GM18505 (cell line): ENCODE measurements around the gene CPTP.

Experiments
- ATAC-seq: cut with Tn5 transposase; IDR thresholded peaks from one replicate; pipeline ENCODE4 v1.9.1; 2021; ENCODE audit not compliant: unreplicated experiment
- POLR2A ChIP-seq: IDR thresholded peaks from 4 replicates; pipeline ENCODE4 v1.6.1; 2011; ENCODE audit warnings: borderline replicate concordance; ENCODE audit not compliant: insufficient read depth, insufficient read length; ENCODE audit errors: extremely low read depth

Gene CPTP

GRCh38 chr1:1353389-1354151, 29.0 kb downstream of the CPTP start:
- TF ChIP-seq POLR2A, result no peak
- ATAC-seq, result no peak

GRCh38 chr1:1354271-1355247, 30.0 kb downstream of the CPTP start:
- TF ChIP-seq POLR2A, result no peak
- ATAC-seq, result no peak

DNA sequence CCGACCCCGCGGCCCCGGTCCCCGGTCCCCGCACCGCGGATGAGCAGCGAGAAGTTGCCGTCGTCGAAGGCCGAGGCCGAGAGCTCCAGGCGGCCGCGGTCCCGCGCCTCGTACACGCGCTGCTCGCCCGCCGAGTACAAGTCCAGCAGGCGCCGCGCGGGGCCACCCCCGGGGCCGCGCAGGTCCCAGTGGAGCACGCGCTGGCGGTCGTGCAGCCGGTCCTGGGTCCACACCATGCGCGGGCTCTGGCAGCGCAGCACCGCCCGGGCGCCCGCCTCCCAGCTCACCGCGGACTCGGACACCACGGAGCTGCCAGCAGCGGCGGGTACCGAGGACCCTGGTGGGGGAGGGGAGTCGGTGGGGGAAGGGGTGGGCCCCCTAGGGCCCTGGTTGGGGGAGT, 30.8 kb downstream of the CPTP start:
- no peak for ATAC-seq
- TF ChIP-seq POLR2A, result no peak

DNA sequence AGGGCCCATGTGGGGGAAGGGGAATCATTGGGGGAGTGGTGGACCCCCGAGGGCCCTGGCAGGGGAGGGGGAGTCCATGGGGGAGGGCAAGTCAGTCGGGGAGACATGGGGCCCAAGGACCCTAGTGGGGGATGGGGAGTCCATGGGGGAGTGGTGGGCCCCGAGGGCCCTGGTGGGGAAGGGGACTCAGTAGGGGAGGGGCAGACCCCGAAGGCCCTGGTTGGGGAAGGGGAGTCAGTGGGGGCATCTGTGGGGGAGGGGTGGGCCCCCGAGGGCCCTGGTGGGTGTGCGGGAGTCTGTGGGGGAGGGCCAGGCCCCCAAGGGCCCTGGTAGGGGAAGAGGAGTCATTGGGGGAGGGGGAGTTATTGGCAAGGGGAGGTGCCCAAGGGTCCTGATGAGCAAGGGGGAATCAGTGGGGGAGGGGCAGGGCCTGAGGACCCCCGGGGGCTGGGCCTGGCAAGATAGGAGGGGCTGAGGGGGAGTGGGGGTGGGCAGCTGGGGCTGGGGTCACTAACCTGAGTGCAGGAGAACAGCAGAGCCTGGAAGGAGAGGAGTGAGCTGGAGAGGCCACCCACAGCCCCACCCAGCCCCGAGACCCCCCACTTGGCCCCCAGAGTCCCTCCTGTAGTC, 31.7 kb downstream of the CPTP start:
- no peak for TF ChIP-seq POLR2A
- ATAC-seq, result no peak

DNA sequence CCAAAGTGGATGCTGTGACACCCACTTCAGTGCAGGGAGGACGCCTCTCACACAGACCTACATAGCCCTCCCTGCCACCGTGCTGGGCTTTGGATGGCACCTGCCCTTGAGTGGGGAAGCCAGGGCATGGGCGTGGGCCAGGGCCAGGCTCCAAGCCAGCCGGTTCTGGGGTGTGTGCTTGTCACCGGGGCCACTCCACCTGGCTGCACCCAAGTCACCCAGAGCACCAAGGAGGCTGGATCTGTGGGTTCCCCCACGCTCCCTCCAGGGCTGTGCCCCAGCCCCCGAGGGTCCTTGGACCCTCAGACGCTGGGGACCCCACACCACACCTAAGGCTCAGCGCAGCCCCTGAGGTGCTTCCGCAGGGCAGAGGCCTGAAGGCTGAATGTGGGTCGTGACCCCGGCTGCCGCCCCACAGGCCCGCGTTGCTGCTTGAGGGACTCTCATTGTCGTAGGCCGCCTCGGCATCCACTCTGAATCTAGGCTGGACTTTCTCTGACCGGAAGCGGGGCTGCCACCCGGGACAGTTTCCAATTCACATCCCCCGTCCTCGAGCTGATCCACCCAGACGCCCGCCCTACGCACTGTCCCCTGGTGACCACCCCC, 32.3 kb downstream of the CPTP start:
- ATAC-seq, result no peak
- TF ChIP-seq POLR2A, result no peak

DNA sequence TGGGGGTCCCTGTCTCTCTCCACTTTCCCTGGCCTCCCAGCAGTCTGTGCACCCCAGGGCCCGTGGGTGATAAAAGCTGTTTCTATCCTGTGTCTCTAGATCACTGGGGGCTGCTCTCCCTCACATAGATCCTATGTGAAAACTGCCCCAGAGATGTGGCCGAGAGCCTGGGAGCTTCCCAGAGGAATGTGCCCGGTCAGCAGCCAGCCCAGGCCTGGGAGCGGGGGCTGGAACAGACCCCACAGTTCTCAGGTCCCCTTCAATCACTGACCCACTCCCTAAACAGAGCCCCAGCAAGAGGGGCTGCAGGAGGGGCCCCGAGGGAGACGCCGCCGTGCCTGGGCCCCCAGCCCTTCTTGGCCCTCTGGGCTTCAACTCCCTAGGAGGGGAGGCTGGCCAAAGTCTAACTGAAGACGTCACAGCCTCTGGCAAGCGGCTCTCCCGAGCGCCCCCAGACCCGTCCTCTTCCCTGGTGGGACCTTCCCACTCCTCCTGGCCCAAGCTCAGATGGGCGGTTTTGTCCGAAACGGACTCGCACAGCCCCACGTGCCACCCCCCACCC, 33.4 kb downstream of the CPTP start:
- ATAC-seq, result no peak
- TF ChIP-seq POLR2A, result no peak

DNA sequence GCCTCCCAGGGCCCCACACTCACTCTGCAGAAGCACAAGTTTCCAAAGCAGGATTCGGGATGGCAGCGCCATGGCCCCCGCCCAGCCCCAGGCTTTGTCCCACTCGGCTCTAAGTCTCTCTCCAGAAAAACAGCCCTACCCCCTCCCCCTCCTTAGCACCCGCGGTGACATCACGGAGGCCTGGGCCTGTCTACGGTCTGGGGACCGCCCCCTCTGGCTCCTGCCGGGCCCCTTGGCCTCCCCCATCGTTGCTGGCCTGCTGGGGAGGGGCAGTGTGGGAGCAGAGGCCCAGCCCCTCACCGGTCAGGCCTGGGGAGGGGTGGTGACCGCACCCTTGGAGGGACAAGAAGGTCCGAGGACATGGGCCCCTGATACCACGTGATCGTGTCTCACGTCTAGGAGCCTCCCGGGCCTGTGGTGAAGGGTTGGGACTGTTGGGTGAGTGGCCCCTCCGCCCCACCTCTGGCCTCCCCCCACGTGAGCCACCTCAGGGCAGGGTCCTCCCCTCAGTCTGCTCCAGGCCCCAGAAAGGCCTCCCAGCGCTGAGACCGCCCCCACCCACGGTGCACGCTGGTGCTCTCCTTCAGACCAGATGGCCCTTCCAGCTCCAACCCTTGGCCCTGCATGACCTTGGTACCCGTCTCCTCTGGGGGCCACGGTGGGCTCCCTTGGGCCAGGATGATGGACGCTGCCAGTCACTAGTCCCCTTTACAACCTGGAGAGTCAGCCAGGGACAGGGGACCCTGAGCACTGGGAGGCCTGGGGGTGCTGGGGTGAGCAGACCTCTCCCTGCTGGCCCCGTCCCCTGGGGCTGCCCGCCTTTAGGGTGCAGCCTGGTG, 34.0 kb downstream of the CPTP start, which contains the start of gene MXRA8:
TSS of gene MXRA8 (minus strand) at position 123 of the 839 bp plus-strand sequence. CDS start at position 72, 51 bp downstream.
- no peak for TF ChIP-seq POLR2A
- ATAC-seq, result no peak

DNA sequence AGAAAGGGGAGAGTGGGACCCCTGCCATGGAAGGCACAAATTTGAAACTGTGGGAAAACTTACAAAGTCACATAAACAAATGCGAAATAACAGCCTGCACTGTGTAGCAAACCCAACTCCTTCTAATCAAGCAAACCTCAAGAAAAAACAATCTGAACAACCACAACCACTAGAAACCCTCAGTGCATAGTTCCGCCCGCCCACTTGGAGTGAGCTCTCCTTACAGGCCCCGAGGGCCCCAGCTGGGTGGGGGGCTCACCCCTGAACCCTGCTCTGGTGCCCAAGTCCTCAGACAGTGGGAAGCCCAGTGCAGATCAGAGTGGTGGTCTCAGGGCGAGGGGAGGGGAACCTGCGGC, 34.7 kb downstream of the CPTP start:
- no peak for ATAC-seq
- TF ChIP-seq POLR2A, result no peak

DNA sequence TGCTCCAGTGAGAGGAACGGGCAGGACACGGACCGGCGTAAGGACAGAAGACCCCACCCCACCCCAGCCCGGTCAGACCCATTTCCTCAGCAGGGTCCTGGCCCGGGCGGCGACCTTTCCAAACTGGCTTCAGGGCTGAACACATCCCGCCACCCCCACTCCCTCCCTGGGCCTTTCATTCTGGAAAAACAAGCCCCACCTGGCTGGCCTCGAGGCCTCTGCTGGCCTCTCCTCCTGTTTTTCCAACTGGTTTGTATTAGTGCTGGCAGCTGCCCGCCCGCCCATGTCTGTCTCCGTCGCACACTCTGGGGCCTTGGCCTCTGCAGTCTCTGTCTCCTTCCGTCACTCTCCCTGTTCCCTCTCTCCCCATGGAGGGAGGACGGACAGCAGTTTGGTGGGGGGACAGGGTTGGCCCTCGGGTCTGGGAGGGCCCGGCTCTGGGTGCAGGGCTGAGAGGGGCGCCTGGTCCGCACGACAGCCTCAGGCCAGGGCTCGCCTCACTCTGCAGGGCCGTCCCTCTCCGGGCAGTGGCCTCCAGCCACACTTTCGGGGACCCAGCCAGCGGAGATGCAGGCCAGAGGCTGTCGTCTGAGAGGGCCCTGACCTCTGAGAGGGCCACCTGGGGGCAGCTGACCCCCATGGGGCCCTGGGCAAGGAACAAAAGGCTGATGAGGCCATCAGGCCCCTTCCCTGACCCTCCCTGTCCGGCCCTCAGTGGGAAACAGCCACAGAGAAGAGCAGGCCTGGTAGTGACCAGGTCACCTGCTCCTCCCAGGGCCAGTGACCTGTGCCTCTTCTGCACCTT, 35.3 kb downstream of the CPTP start:
- no peak for TF ChIP-seq POLR2A
- ATAC-seq, result no peak

- ATAC-seq, result no peak
- TF ChIP-seq POLR2A, result no peak
Observed at GRCh38 chr1:1360506-1361169, 36.0 kb downstream of the CPTP start.
